ENCODE results near the gene LOXL3.

Gene LOXL3, protein sequence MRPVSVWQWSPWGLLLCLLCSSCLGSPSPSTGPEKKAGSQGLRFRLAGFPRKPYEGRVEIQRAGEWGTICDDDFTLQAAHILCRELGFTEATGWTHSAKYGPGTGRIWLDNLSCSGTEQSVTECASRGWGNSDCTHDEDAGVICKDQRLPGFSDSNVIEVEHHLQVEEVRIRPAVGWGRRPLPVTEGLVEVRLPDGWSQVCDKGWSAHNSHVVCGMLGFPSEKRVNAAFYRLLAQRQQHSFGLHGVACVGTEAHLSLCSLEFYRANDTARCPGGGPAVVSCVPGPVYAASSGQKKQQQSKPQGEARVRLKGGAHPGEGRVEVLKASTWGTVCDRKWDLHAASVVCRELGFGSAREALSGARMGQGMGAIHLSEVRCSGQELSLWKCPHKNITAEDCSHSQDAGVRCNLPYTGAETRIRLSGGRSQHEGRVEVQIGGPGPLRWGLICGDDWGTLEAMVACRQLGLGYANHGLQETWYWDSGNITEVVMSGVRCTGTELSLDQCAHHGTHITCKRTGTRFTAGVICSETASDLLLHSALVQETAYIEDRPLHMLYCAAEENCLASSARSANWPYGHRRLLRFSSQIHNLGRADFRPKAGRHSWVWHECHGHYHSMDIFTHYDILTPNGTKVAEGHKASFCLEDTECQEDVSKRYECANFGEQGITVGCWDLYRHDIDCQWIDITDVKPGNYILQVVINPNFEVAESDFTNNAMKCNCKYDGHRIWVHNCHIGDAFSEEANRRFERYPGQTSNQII

DNA sequence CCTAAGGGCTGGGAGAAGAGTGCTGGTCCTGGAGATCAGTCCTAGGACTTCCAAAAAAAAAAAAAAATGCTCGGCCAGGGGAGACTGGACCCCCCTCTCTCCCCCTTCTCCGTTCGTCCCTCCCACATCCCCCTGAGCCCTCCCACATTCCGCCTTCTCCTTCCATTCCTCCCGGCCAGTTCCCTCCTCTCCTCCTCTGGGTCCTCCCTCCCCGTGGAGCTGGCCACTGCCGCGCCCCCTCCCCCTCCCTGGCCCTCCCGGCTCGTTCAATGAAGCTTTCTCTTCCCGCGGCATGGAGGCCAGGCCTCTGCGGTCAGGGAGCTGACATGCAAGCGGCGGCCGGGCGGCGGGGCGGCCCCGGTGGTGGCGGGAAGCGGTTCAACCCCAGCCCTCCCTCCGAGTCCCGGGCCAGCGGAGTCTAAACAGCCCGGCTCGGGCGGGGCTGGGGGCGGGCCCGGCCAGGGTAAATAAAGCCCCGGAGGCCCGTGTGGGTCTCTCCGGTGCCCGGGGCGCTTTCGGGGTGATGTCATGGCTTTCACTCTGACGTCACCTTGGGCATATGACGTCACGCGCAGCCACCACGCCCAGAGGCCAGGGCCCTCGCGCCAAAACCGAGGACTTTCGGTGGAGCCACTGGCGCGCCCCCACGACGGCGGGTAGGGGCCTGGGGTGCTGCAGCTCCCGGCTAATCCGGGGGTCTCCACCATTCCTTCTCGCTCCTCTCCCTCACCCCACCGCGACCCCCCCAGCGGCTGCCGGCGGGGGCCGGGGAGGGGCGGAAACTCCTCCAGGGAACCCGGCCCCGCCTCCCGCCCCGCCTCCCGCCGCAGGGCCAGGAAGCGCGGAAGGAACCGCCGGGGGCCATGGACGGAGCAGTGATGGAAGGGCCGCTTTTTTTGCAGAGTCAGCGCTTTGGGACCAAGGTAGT is at the start of gene LOXL3, which contains the start of gene DOK1:
TSS of gene LOXL3 (minus strand) at position 51 of the 928 bp plus-strand sequence. CDS start 1,308 bp downstream, outside the sequence.
TSS of gene DOK1 (plus strand) at position 829 of the 928 bp plus-strand sequence. CDS start at position 864, 35 bp downstream.
- peak; percentile 67 to 69 for DNase-seq (ENCODE audit: low read depth in 1 of 2, low spot score in 1 of 2)

DNA sequence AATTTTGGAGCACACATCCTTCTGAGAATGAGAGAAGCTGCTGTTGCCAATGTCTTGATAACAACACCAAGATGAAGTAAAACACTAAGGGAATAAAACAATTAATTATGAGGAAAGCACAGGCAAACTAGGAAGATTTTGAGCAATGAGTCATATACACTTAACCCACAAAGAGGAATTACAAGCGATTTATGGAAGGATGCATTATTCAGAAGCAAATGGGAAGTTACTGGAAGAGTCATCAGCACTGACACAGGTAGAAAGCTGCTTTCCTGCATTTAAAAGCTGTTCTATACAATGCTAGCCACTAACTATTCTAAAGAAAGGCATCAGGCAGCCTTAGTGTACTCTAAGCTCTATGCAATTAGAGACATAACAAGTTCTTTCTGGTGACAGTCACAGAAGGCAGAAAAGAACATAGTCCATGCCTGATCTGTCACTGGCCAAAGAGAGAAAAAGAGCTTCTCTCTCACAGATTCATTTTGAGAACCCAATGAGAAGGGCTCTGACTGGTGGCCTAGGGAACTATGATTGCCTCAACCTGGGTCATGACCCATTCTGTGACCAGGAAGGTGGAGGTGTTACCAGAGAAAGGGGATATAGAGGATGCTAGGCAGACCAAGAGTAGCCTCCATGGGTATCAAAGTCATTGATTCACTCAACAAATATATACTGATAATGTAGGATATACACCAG is 49.0 kb upstream of the LOXL3 start:
- no peak for DNase-seq (ENCODE audit: low read depth in 1 of 2, low spot score in 1 of 2)

DNA sequence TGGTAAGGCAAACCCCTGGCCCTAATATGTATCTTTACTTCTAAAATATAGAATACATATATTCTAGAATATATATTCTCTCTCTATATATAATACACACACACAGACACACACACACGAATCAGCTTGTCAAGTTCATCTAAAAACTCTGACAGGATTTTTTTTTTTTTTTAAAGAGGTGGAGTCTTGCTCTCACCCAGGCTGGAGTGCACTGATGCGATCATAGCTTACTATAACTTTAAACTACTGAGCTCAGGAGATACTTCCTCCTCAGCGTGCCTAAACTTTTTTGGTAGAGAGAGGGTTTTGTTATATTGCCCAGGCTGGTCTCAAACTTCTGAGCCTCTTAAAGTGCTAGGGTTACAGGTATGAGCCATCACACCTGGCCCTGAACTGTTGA is 45.9 kb upstream of the LOXL3 start:
- DNase-seq (ENCODE audit: low read depth in 1 of 2, low spot score in 1 of 2): no peak

DNA sequence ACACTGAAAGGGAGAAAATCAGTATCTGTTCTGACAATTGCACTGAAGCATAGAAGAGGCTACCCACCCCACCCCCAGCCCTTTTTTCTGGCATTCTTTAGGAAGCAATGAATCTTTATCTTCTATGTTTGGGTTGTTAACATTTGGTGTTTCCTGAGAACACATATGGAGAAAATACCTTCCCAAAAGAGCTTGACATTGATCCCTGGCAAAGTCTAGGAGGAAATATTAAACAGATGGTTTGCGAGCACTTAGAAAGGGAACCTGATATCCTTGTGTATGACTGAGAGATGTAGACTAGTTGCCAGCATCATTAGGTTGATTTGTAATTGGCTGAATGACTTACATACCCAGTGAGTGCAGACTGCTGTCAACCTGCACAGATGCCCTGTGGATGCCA is 43.7 kb upstream of the LOXL3 start:
- DNase-seq (ENCODE audit: low read depth in 1 of 2, low spot score in 1 of 2): no peak

DNA sequence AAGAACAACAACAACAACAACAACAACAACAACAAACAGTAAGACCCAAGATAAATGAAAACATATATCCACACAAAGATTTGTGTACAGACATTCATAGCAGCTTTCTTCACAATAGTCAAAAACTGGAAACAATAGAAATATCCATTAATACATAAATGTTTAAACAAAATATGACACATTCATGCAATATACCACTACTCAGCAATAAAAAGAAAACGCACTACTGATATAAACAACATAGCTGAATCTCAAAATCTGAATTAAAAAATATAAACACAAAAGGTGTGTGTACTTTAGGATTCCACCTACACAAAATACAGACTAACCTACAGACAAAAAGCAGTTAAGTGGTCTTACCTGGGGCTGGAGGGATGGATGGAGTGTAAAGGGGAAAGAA is 42.8 kb upstream of the LOXL3 start:
- no peak for DNase-seq (ENCODE audit: low read depth in 1 of 2, low spot score in 1 of 2)

DNA sequence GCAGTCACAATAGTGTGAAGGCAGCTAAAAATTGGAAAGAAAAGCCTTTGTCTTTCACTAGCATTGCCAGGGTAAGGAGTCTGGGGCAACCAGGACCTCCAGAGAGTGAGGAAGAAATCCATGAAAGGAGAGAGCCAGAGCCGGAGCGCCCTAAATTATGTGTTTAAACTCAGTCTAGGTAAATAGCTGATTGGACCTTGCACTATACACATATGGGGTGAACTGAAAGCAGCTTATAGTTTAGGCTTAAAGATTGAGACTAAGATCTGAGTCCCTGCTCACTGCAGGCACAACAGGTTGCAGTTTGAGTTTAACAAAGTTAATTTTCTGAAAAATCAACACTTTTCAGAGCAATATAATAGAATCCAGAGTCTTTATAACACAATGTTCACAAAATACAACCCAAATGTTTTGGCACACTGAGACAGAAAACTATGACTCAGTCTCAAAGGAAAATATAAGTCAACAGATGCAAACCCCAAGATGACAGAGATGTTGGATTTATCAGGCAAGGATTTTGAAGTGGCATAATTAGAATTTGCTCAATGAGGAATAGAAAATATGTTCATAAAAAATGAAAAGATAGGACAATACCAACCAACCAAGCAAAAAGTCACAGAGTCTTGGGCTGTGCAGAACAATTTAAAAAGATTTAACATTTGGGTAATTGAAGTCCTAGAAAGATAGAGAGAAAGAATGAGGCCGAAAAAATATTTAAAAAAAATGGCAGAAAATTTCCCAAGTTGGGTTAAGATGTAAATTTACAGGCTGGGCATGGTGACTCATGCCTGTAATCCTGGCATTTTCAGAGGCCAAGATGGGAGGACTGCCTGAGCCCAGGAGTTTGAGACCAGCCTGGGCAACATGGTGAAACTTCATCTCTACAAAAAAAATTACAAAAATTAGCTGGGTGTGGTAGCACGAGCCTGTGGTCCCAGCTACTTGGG is 40.4 kb upstream of the LOXL3 start:
- no peak for DNase-seq (ENCODE audit: low read depth in 1 of 2, low spot score in 1 of 2)

DNA sequence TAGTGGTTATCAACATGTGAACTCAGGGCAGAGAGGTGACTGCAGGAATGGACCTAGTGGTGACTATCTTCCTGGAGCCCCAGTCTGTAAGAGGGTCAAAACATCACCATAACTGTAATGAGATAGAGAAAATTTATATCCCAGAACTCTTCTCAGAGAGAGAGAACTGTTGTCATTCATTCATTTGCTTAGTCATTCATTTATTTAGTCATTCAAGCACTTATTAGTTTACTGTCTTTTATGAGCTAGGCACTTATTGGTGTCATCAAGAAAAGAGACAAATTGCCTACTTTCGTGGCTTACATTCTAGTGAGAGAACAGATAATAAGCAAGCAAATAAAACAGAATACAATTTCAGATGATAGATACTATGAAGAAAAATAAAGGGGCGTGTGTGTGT is 34.9 kb upstream of the LOXL3 start:
- DNase-seq (ENCODE audit: low read depth in 1 of 2, low spot score in 1 of 2): no peak

DNA sequence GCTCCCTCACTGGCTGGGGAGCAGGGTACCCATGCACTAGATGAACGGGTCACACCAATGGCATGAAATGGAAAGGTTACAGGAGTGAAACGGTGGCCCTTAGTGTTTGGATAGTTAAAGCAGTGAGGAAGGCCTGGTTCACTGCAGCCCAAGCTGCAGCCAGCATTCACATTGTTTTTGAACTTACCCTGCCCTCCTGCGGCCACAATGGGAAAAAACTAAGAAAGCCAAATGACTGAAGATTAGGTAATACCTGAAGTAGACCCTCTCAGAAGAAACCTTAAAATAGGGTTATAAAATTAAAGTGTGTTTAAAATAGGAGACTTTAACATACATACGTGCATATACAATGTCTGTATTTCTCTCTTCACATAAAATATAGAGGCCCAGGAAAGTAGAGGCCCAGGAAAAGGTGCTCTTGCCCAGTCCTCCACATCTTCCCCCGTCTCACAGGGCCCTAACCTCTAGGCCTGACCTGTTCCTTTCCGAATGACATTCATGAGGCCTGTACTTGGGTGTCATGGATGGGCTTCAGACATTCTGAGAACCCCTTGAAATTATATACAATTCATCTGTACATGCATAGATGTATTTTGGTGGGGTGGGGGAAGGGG is 34.0 kb upstream of the LOXL3 start:
- peak; percentile 6 to 19 for DNase-seq (ENCODE audit: low read depth in 1 of 2, low spot score in 1 of 2)

DNA sequence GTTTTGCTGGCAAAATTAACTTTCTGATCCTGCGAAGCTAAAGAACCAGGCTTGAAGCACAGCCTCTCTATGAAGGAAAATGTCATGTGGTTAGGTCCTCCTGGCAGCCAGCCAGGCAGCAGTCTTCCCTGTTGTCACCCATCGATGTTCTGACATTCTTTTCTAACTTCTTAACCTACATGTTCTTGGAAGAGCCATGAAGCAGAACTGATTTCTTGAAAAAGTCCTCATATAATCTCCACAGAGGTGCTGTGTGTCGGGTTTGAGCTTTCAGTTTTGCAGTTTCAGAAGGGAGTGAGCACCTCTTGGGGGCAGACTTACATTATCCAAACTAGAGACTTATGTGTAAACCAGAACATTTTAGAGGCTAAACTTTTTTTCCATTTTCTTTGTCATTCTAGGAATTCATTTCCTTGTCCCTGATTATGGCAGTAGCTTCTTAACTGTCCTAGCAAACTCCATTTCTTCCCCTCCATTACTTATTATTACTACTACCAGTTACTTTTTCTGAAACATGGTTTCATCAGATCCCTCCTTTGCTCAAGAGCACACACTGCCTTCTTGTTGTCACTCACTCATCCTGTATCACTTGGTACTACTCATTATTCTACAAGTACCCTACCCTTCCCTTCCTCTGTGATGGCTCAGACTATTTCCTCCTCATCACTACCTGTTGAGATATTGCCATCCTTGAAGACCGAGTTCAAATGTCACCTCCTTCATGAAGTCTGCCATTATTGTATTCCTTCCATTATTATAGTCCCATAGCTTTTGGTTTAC is 31.9 kb upstream of the LOXL3 start:
- DNase-seq (ENCODE audit: low read depth in 1 of 2, low spot score in 1 of 2): no peak

DNA sequence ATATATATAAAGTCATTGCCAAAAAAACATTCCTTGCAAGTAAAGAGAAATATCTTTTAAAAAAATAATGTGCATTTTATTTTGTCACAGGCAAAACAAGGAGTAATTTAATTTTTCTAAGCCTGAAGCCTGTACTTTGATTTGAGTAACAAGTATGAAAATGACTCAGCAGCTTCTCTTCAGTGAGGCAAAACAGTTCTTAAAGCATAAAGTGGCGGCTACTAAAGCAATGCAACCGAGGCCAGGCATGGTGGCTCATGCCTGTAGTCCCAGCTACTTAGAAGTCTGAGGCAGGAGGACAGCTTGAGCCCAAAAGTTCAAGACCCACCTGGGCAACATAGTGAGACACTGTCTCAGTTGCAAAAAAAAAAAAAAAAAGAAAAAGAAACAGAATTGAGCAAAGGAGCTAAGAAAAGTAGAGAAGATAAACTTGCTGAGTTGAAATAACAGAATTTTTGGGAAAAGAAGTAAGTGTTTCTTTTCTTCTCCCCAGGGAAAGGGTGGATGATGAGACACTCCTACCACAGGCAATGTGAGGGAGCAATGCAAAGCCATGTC is 30.4 kb upstream of the LOXL3 start:
- no peak for DNase-seq (ENCODE audit: low read depth in 1 of 2, low spot score in 1 of 2)

DNA sequence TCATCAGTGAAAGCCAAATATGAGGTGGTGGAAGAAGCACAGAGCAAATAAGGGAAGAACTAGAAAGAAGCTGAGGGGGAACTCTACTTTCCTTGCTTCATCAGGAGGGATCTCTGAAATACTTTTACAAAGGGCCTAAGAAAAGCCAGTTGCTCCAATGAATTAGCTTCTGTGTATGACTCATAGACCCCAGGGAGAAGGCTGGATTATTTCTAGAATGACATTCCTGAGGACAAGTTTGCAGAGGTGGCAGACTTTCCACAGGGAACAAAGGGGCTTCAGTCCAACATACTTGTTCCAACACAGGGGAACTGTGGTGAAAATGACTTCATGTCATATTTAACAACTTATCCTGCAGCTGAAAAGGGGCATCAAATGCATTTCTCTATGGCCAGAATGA is 29.8 kb upstream of the LOXL3 start:
- no peak for DNase-seq (ENCODE audit: low read depth in 1 of 2, low spot score in 1 of 2)

DNA sequence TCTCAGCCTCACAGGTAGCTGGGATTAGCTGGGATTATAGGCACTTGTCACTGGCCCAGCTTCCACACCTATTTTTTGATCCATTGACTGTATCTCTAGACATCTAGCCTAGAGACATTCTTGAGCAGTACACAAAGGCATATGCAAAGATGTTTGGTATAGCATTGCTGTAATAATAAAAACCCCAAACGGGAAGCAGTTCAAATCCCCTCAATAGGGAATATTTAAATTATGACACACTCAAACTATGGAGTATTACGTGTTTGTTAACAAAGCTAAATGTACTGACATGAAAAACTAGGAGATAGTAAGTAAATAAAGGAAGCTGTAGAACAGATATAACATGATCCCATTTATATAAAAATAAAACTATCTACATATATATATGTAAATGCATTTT is 28.4 kb upstream of the LOXL3 start:
- no peak for DNase-seq (ENCODE audit: low read depth in 1 of 2, low spot score in 1 of 2)

DNA sequence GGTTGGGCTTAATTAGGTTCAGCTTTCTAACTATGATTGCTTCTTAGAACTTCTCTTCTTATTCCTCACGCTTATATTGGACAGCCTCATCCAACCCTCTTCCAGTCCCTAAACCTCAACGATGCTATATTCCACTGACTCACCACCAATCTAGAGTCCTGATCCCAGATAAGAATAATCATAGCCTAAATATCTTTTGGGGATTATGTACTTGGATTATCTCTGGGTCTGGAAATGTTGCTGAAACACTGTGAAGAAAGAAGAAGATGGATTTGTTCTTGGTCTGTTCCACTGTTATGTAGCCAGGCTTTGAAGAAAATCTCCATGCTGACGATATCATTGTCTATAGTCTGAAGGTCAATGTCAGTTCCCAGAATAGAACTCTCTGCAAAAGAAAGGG is 27.7 kb upstream of the LOXL3 start:
- no peak for DNase-seq (ENCODE audit: low read depth in 1 of 2, low spot score in 1 of 2)

DNA sequence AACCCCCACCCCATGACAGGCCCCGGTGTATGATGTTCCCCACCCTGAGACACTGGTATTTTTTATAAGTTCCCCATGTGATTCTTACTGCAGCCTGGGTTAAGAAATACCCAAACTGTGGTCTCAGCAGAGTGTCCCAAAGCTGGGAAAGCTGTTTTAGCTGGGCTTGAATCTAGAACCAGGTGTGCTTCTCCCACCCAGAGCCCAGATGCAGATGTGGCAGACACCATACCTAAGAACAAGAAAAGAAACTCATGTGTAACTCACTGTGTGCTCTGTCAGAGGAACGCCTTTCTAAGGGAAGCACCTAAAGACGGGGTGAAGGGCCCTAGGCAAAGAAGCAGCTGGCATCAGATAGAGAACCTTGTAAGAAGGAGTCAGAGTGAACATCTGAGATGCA is 24.7 kb upstream of the LOXL3 start:
- no peak for DNase-seq (ENCODE audit: low read depth in 1 of 2, low spot score in 1 of 2)

DNA sequence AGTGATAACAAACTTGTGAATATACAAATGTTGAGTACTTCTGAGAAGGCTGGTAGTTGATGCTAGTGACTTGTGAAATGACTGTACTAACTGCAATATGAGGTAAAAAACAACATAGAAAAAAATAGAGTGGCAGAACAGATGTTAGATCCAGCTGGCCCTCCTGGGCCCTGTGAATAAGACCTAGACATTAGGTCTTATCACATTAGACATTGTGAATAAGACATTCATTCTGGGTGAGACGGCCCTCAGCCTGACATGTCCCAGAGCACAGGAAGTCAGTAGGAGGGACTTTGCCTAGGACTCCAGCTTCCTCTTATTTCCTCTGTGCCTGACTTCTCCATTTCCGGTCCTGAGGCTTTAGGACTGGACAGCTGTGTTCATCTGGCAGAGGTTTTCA is 23.7 kb upstream of the LOXL3 start:
- DNase-seq (ENCODE audit: low read depth in 1 of 2, low spot score in 1 of 2): no peak

DNA sequence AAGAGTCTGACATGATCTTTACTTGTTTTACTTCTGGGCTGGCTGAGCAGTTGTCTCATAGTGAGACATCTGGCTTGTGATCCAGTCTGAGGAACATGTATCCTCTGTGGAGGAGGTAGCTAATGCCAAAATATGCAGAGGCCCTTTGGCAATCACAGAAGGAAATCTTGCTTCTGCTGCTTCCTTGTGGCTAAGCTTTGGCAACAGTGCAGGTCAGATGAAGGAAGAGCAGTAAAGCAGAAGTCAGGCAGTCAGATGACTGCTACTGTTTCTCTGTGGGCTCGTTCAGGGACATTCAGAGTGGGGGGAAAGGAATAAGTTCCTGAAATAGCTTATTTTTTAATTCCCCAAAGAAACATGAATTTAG is 23.1 kb upstream of the LOXL3 start:
- DNase-seq (ENCODE audit: low read depth in 1 of 2, low spot score in 1 of 2): no peak

DNA sequence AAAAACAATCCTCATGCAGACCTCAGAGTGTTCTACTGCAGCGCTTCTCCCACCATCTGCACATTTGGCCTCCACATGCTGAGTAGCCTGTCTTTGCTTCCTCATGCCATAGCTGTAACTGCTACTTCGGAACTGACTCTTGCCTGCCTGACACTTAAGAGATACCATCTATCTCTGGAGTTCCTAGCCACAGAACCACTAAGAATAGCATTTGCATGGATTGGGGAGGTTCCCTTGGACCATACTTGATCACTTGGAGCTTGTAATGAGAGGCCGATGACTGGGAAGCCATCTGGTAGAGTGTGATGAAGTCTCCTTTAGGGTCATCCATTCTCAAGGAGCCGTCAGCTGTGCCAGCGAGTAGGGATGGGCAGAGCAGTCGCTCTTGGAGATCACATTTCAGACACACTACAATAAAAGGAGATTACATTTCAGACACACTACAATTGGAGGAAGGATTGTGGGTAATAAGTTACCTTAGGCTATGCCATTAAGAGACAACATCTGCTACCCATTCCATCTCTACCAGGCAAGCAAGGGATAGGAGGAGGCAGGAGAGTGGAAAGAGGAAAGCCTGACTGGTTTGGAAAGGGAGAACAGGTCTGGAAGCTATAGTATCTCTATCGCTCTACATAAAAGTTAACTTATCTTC is 22.6 kb upstream of the LOXL3 start:
- no peak for DNase-seq (ENCODE audit: low read depth in 1 of 2, low spot score in 1 of 2)

DNA sequence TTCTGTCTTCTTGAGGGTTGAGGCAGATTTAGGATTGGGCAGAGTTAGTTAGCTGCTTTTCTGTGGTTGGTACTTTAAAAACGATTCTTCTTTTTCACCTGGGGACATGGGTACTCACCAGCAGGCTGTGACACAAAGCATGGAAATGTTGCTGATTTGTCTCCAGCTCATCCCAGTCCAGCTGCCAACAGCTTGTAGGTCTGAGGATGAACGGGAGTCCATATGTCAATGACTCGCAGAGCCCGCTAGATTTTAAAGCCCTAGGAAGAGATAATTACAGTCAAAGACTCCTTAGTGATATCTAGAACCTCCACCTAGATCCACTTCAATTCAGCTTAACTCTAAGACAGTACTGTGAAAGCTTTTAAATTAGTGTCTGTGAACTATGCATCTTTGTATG is 21.6 kb upstream of the LOXL3 start:
- no peak for DNase-seq (ENCODE audit: low read depth in 1 of 2, low spot score in 1 of 2)
